ENCODE results near the gene ETV3L.

- no peak for TF ChIP-seq CTCF (IDR thresholded peaks at IDR 0.05)
- TF ChIP-seq POLR2A (IDR thresholded peaks at IDR 0.05): no peak
Measured at GRCh38 chr1:157119448-157119847, 19.8 kb upstream of the ETV3L start.
